Fibroblast of skin of back (primary cell): ENCODE measurements around the gene ZNF674. TPM values are rescaled to one million over a fixed set of nuclear protein-coding genes. Genes with fewer than 3 reads are reported as not detected.

ENCODE experiments used
- DNase-seq: peaks from one replicate; pipeline ENCODE4 v3.0.0-alpha.2; 2013
- polyA plus RNA-seq, 2 experiments: library from polyadenylated mRNA; unstranded; fragments of 120-200 nt; gene quantifications; one replicate each; pipeline ENCODE4 v1.2.1, GENCODE V29; 2013; ENCODE audit not compliant: insufficient read length in 2 of 2

Gene ZNF674
- polyA plus RNA-seq (2013, experiment 1 of 2; ENCODE audit: insufficient read length) = 3.2 TPM
- 2.6 TPM for polyA plus RNA-seq (2013, experiment 2 of 2; ENCODE audit: insufficient read length)

DNA sequence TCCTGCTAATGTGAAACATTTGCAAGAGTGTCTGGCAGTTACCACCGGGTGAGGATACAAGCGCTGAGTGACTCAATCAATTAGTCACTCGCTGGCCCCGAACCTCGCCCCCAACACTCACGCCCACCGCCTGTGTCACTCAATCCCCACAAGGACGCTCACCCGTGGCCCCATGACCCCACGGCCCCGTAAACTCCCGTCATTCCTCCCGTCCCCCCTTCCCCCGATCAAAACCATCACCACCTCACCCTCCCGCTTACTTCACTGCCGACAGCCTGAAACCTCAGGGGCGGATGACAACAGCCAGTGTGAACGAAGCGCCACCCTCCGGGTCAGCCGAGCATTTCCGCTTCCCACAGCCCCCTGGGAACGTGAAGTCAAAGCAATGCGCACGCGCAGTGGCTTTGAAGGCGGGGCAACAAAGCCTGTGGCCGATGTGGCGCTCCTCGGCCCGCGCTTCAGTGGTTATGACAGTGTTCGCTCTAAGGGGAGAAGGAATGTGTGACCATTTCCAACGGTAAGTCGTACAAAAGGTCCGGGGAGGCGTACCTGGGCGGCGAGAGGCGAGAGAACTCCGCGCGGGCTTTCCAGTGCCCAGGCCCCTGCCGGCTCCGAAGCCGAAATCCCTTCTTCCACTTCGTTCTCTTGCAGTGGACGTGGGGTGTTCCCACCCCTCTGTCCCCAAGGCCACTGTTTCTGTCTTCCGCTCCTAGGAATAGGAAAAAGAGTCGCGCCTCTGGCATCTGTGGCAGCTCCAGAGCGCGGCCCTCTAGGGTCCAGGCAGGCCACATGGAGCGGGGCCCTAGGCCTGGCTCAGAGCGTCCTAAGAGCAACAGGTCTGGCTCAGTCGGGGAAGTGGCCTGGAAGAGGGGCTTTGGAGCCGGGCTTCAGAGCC, at the start of gene ZNF674:
ZNF674 (minus strand) TSS at position 311 of the 895 bp plus-strand sequence. CDS start 3,334 bp downstream, outside the sequence.
- peak; percentile 91 for DNase-seq

- DNase-seq = peak; percentile 72
Measured at GRCh38 chrX:46589977-46590723, 44.9 kb upstream of the ZNF674 start.

- peak; percentile 82 for DNase-seq
Measured at GRCh38 chrX:46588263-46588662, 43.0 kb upstream of the ZNF674 start.

DNA sequence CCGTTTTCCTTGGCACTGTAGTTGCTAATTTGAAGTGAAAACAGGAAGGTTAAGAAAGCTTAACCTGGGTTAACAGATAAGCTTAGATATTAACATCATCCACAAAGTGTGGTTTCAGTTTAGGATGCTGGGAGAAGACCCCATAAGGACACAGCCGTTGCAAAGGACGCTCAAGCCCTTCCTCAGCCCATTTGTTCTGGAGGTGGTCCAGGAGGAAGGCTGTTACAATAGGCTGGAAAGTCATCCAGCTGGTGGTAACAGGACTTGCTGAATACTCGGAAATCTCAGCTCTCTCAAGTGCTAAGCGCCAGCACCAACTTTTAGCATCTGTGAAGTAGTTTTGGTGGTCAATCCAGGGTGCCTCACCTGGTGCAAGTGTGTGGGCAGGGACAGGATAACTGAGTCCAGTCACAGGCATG, 42.5 kb upstream of the ZNF674 start:
- DNase-seq = no peak

GRCh38 chrX:46587158-46587557, 41.9 kb upstream of the ZNF674 start:
- peak; percentile 79 for DNase-seq

DNA sequence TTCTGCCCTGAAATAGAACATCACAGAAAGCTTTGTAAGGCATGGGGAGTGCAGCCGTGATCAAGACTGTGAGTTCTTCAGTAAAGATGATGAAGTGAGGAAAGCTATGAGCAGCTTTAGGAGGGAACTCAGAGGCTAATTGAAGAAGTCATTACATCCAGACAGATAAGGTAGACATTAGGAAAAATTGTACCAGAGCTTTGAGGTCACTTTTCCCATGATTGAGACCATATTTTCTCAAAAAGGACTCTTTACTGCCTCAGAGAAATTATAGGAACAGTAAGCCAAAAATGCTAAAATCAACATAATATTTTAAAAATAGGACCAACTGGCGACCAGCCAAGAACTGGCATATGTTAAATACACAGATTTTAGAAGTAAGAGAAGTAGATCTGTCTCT, 39.5 kb upstream of the ZNF674 start:
- no peak for DNase-seq

GRCh38 chrX:46582966-46583365, 37.7 kb upstream of the ZNF674 start:
- peak; percentile 90 for DNase-seq

- peak; percentile 83 for DNase-seq
Measured at GRCh38 chrX:46582325-46582724, 37.1 kb upstream of the ZNF674 start.

- DNase-seq = no peak
Measured at GRCh38 chrX:46580613-46581012, 35.4 kb upstream of the ZNF674 start.

- DNase-seq = no peak
Measured at GRCh38 chrX:46579250-46579649, 34.0 kb upstream of the ZNF674 start.

- peak; percentile 65 for DNase-seq
Measured at GRCh38 chrX:46577221-46578005, 32.2 kb upstream of the ZNF674 start.

- no peak for DNase-seq
Measured at GRCh38 chrX:46576458-46576857, 31.2 kb upstream of the ZNF674 start.

- DNase-seq = no peak
Measured at GRCh38 chrX:46575991-46576392, 30.8 kb upstream of the ZNF674 start.

GRCh38 chrX:46575586-46575985, 30.4 kb upstream of the ZNF674 start:
- no peak for DNase-seq

- DNase-seq = no peak
Measured at GRCh38 chrX:46574774-46575381, 29.7 kb upstream of the ZNF674 start.

GRCh38 chrX:46573892-46574773, 28.9 kb upstream of the ZNF674 start:
- DNase-seq = peak; percentile 53

DNA sequence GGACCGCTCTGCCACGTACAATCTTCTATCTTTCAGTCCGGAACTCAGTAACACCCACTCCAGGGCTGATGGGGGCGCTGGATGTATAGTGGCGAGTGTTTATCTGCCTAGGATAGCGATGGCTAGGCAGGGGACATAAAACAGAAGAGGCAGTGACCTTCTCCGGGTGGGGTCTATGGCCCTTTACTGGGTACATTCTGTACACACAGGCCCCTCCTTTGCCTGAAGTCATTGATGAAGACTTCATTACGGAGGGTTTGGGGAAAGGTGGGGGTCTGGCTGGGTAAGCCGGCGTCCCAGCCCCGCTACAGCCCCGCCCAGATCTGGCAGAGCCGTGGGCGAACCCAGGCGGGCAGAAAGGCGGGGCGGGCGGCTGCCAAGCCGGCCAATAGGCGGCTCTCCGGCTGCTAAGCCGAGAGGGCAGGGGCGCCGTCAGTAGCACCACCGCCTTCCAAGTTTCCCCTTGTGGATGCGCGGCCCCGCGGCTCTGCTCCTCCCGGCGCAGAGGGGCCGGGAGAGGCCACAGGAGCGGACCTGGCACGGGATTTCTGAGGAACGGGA, 28.2 kb upstream of the ZNF674 start, which contains the start of gene CHST7:
CHST7 (plus strand) TSS at position 435 of the 561 bp plus-strand sequence. CDS start 167 bp downstream, outside the sequence.
- DNase-seq = peak; percentile 71

GRCh38 chrX:46572340-46572936, 27.2 kb upstream of the ZNF674 start:
- DNase-seq = no peak

GRCh38 chrX:46571423-46572339, 26.5 kb upstream of the ZNF674 start:
- no peak for DNase-seq
